H1 (cell line): ENCODE data around the gene MRPL32. TPM values are rescaled to one million over a fixed set of nuclear protein-coding genes. Genes with fewer than 3 reads are reported as not detected.

Experiments
- CBX8 ChIP-seq: fragments of 300-800, 300-1000 bp; sonication (generic); IDR thresholded peaks from 2 replicates; pipeline ENCODE4 v1.7.1; 2016; ENCODE audit warnings: low read depth, low read length, borderline replicate concordance
- CHD2 ChIP-seq: IDR thresholded peaks from 2 replicates; pipeline ENCODE4 v1.6.1; 2012; ENCODE audit warnings: low read length, improper control_type of control experiment
- GABPA ChIP-seq: IDR thresholded peaks from 2 replicates; pipeline ENCODE4 v1.6.1; 2011; ENCODE audit warnings: mild to moderate bottlenecking, low read length, moderate library complexity, borderline replicate concordance; ENCODE audit not compliant: insufficient read depth
- SP2 ChIP-seq: IDR thresholded peaks from 2 replicates; pipeline ENCODE4 v1.6.1; 2012; ENCODE audit warnings: mild to moderate bottlenecking, low read length, inconsistent platforms
- TEAD4 ChIP-seq: IDR thresholded peaks from 2 replicates; pipeline ENCODE4 v1.6.1; 2012; ENCODE audit warnings: low read depth, low read length, inconsistent platforms, mixed read lengths
- USF2 ChIP-seq: IDR thresholded peaks from 2 replicates; pipeline ENCODE4 v1.6.1; 2011; ENCODE audit warnings: low read length, improper control_type of control experiment
- polyA plus RNA-seq, 7 experiments: library from polyadenylated mRNA; depleted of rRNA in 3 of 7; stranded (reverse) in 5 of 7; unstranded in 2 of 7; fragments of >200 nt in 5 of 7; fragments of 200-250 nt in 2 of 7; gene quantifications; 1 replicate in 5 of 7; 2 replicates in 1 of 7; 4 replicates in 1 of 7; pipeline versions ENCODE4 v1.2.1 to v1.2.3, GENCODE V29; 2011 to 2013; ENCODE audit warnings: missing spikeins in 2 of 7, mixed read lengths in 2 of 7
- total RNA-seq: library from RNA; stranded (reverse); fragmentation: NEBNext Ultra II Directional; extraction: Animal tissue kit (Norgen Biotek cat#: 25700); gene quantifications from 2 replicates; pipeline ENCODE4 v1.2.1, GENCODE V29; 2021

The MRPL32 gene
- total and polyA plus RNA-seq, 2 of the 8 experiments (the other 6 are each of a cell fraction or from before 2014, with no cell fraction given): 50.9 to 97.2 TPM

- no peak for TF ChIP-seq GABPA
- no peak for TF ChIP-seq SP2
- no peak for TF ChIP-seq TEAD4
- TF ChIP-seq USF2: no peak
- TF ChIP-seq CBX8: no peak
- no peak for TF ChIP-seq CHD2
Measured at GRCh38 chr7:42914009-42914408, 18.2 kb upstream of the MRPL32 start (continued).
